Epithelial cell of proximal tubule (primary cell): ENCODE results near the gene PLD1. TPM values are rescaled to one million over a fixed set of nuclear protein-coding genes. Genes with fewer than 3 reads are reported as not detected.

Experiments used
- DNase-seq: peaks from one replicate; pipeline ENCODE4 v3.0.0-alpha.2; 2011; ENCODE audit warnings: low read depth
- H3K4me3 ChIP-seq: 2 replicates; pipeline ENCODE4 v1.5.1; 2011; ENCODE audit warnings: low read depth, mild to moderate bottlenecking, low read length
- total RNA-seq: library from RNA; depleted of rRNA; stranded (reverse); fragments of >200 nt; gene quantifications from 2 replicates; pipeline ENCODE4 v1.2.3, GENCODE V29; 2015
- TF ChIP-seq, protein P1 (sequence below): conservative IDR thresholded peaks from 2 replicates; pipeline ENCODE4 v1.5.1; 2012; ENCODE audit warnings: low read depth, mild to moderate bottlenecking, low read length

The PLD1 gene
- total RNA-seq, 1 donor from 2014 or later: 5.1 TPM

DNA sequence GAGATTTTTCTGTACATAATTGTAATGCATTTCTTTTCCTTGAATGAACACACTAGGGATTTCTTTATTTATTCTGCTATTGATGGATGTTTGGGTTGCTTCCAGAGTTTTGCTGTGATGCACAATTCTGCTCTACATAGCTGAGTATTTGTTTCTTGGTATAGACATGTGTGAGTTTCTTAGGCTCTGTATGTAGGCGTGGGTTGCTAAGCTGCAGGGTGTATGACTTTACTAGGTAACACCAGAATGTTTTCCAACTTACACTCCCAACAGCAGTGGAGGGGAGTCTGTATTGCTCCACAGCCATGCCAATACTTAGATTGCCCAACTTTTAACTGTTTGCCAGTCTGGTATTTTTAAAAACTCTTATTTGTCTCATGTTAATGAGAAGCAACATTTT, 194.6 kb downstream of the PLD1 start:
- no peak for DNase-seq
- H3K4me3 ChIP-seq: no peak overlapping the region
- TF ChIP-seq, protein P1, sequence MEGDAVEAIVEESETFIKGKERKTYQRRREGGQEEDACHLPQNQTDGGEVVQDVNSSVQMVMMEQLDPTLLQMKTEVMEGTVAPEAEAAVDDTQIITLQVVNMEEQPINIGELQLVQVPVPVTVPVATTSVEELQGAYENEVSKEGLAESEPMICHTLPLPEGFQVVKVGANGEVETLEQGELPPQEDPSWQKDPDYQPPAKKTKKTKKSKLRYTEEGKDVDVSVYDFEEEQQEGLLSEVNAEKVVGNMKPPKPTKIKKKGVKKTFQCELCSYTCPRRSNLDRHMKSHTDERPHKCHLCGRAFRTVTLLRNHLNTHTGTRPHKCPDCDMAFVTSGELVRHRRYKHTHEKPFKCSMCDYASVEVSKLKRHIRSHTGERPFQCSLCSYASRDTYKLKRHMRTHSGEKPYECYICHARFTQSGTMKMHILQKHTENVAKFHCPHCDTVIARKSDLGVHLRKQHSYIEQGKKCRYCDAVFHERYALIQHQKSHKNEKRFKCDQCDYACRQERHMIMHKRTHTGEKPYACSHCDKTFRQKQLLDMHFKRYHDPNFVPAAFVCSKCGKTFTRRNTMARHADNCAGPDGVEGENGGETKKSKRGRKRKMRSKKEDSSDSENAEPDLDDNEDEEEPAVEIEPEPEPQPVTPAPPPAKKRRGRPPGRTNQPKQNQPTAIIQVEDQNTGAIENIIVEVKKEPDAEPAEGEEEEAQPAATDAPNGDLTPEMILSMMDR: no peak

DNA sequence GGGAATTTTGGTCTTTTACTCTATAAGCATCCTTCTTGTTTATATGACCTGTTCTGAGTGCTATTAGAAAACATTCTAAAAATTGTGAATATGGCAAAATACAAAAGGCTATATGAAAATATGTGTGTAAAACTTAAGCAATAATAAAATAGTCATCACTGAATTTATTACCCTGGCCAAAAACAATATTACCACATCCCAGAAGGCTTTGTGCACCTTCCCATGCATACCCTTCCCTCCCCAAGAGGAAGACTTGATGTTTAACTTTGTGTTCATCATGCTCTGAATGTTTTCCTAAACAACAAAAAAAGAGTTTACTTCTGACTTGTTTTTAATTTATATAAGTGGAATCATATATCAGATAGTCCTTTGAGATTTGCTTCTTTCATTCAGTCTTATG, 195.0 kb downstream of the PLD1 start:
- no peak for DNase-seq
- H3K4me3 ChIP-seq: no peak overlapping the region
- TF ChIP-seq, protein P1: no peak

DNA sequence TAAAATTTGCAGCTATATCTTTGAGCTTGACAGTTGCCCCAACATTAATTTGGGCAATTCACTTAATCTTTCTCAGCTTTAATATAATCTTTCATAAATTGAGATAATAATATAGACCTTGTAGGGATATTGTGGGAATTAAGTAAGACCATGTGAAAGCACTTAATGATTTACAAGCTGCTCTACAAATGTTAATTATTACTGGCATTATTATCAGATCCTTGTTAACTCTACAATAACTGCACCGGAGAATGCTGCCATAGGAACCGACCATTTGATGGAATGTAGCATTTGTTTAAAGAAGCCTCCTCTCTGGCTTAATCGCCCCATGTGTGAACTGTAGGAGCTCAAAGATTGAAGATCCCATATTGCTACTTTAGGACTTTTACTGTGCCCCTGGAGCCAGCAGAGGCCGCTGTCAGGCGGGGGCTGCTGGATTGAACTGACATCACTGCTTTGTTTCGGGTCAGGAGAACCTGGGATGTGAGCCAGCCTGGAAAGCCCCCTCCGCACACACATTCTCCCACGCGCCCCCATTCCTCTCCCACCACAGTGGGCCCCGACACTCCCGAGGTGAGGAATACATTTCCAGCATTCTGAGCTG, 195.9 kb downstream of the PLD1 start:
- DNase-seq: peak; percentile 29
- TF ChIP-seq, protein P1: peak; percentile 81
- no peak overlapping the region for H3K4me3 ChIP-seq

DNA sequence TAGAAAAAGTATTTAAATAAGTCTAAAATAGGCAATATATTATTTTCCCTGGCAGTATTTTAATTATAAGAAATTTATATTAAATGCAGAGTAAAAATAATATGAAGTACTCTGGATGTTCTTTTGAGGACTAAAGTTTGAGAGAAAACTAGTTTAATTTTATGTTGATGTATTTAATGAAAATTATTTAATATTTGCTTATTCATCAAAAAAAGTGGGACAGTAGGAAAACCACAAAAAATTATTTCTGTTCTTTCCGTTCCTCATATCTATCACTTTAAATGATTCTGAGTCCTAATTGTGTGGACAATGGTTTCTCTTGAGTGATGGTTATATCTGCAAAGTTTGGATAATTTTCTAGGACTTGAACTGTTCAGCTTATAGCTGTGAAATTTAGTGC, 202.8 kb downstream of the PLD1 start:
- TF ChIP-seq, protein P1: no peak
- H3K4me3 ChIP-seq: no peak overlapping the region
- no peak for DNase-seq

DNA sequence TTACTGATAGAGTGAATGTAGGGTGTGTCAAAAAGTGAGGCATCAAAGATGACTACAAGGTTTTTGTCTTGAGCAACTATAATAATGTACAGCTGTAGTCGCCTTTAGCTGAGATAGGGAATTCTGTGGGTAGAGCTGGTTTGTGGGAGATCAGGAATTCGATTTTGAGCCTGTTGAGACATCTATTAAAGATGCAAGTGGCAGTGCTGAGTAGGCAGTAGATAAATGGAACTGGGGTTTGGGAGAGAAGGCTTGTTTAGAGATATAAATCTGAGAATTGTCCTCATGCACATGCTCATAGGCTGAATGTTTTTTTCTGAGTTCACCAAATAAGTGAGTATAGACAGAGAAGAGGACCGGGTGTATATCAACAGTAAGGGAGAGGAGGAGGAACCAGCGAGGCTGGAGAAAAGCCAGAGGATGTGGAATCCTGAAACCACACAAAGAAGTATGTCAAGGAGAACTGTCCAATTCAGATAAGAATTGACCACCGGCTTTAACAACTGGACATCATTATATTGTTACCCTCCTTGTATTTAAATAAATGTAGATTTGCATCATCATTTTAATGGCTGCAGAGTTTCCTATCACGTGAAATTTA, 204.0 kb downstream of the PLD1 start:
- TF ChIP-seq, protein P1: no peak
- no peak overlapping the region for H3K4me3 ChIP-seq
- DNase-seq: no peak

DNA sequence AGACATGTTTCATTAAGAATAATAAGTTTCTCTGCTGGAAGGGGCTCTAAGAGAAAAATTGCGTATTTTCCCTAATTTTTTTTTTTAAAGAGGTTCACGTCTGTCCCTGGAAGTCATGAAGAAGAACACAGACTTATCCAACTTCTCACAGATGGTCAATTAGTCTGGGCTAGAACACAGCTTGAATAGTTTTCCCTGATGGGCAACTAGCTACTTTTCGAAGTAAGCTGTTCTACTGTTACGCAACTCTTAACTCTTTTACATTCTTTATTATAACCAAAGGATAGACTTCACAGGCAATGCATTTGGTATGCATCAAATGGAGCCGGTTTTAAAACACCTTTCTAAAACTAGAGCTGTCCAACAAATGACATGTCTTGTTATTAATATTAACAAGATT, 205.9 kb downstream of the PLD1 start:
- TF ChIP-seq, protein P1: no peak
- DNase-seq: no peak
- no peak overlapping the region for H3K4me3 ChIP-seq

DNA sequence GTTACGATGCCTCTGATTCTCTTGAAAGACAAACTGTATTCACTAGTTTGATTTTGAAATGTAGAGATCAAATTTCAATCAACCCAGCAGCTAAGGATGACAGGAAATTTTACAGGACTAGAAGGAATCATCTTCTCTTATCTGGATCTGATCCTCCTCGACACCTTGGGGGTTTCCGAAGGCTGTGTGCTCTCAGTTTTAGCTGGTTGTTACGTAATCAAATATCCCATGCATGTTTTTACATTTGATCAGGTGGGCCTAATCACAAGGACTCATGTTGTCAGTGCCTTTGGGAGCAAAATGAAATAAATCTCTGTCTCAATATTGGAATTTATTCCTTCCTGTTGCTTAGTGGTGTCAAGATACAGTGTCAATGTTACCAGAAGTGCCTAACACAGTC, 208.2 kb downstream of the PLD1 start:
- DNase-seq: no peak
- TF ChIP-seq, protein P1: no peak
- no peak overlapping the region for H3K4me3 ChIP-seq
